ENCODE measurements around the gene MBP.

Gene MBP

DNA sequence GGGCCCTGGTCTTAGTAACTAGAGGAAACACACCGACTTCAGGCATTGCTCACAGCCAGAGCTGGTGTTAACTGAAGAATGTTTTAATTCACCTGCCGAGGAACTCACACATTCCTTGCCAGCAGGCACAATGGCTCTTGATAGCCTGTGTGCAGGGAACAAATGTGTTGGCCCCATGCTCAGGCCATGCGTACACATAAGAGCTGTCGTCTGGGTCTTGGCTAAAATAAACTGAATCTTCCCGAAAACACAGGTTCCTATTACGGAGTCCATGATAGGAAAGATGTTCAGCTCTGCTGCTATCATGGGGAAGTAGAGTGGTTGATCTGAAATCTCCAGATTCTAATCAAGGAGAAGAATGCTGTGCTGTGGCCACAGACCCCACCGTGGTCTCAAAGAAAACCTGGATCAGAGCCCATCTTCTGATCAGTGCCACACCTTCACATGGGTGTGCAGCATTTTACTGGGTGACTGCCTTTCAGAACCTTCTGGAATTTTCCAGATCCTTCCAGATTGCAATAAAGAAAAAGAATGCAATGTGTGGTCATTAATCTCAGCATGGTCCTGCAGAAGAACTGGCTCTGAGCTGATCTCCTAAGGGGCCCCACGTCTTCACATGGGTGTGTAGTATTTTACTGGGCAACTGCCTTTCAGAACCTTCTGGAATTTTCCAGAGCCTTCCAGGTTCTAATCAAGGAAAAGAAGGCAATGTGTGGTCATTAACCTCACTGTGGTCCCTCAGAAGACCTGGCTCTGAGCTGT, 17.2 kb downstream of the MBP start:
- Histone ChIP-seq H3K36me3 (ENCODE audit: insufficient read depth, low read length) (no peaks in the 10 kb centered on the region), H3K9ac (ENCODE audit: insufficient read length) (no peak overlapping the region), H3K27ac (no peak overlapping the region), H3K4me3 (no peak overlapping the region), H3K9me3 (ENCODE audit: low read depth, low read length) (no peaks in the 10 kb centered on the region)
- no peak for DNase-seq (ENCODE audit: low read depth, low spot score)
- TF ChIP-seq POLR2AphosphoS5 (IDR thresholded peaks at IDR 0.05; ENCODE audit: borderline replicate concordance, low read depth, low read length) = no peak
- no peak for TF ChIP-seq FOXP2 (optimal IDR thresholded peaks at IDR 0.05; ENCODE audit: control extremely low read depth, extremely low read length, insufficient read depth)
- no peak for TF ChIP-seq EZH2 (IDR thresholded peaks at IDR 0.05)

DNA sequence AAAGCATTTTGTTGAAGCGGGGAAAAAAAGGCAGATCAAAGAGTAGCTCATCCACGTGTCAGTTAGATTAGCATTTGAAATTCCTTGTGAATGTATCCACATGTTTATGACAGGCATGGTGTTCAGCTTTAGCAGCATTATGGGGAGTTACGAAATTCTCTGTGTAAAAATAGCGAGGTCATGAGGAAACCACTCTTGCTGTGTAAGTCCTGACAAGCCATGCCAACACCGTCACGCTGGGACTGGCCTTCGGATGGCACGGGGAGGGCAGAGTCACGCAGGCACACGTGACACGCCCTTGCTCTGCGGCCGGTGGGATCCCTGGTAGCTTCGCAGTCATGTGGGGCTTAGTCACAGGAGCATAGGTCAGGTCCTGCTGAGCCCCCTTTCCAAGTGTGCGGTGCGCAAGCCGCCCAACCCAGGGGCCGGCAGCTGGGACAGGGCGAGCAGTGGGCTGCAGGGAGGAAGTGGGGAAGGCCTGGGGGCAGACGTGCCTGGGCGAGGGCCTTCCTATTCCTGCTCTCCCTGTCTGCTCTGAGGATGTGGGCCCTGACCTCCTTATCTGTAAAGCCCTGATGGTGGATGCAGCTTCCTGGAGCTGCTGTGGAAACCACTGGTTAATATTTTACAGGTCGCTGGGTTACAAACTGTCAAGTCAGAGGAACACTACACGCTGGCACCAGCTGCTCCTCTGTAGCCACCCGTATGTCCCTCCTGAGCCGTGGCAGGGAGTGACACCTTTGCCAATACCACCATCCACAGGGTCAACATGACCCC, 18.0 kb downstream of the MBP start:
- DNase-seq (ENCODE audit: low read depth, low spot score) = no peak
- H3K4me3 ChIP-seq = no peak overlapping the region
- H3K9ac ChIP-seq (ENCODE audit: insufficient read length) = no peak overlapping the region
- TF ChIP-seq POLR2AphosphoS5 (IDR thresholded peaks at IDR 0.05; ENCODE audit: borderline replicate concordance, low read depth, low read length) (no peak), FOXP2 (optimal IDR thresholded peaks at IDR 0.05; ENCODE audit: control extremely low read depth, extremely low read length, insufficient read depth) (no peak), EZH2 (IDR thresholded peaks at IDR 0.05) (no peak)
- H3K9me3 ChIP-seq (ENCODE audit: low read depth, low read length) = no peaks in the 10 kb centered on the region
- H3K36me3 ChIP-seq (ENCODE audit: insufficient read depth, low read length) = no peaks in the 10 kb centered on the region
- no peak overlapping the region for H3K27ac ChIP-seq

DNA sequence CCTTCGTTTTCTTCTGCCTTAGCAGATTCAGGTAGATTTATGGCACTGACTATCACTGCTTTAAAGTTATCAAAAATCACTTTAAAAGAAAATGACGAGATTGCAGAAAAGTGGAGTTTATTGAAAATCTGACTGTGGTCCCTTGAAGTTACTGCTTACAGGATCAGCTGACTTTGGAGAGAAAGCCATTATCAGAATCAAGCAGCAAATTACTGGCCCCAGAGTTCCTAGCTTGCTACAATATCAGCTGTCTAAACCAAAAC, 18.5 kb downstream of the MBP start:
- H3K27ac ChIP-seq = no peak overlapping the region
- TF ChIP-seq EZH2 (IDR thresholded peaks at IDR 0.05) (no peak), FOXP2 (optimal IDR thresholded peaks at IDR 0.05; ENCODE audit: control extremely low read depth, extremely low read length, insufficient read depth) (no peak), POLR2AphosphoS5 (IDR thresholded peaks at IDR 0.05; ENCODE audit: borderline replicate concordance, low read depth, low read length) (no peak)
- H3K9me3 ChIP-seq (ENCODE audit: low read depth, low read length) = no peaks in the 10 kb centered on the region
- no peaks in the 10 kb centered on the region for H3K36me3 ChIP-seq (ENCODE audit: insufficient read depth, low read length)
- no peak overlapping the region for H3K4me3 ChIP-seq
- H3K9ac ChIP-seq (ENCODE audit: insufficient read length) = no peak overlapping the region
- no peak for DNase-seq (ENCODE audit: low read depth, low spot score)

DNA sequence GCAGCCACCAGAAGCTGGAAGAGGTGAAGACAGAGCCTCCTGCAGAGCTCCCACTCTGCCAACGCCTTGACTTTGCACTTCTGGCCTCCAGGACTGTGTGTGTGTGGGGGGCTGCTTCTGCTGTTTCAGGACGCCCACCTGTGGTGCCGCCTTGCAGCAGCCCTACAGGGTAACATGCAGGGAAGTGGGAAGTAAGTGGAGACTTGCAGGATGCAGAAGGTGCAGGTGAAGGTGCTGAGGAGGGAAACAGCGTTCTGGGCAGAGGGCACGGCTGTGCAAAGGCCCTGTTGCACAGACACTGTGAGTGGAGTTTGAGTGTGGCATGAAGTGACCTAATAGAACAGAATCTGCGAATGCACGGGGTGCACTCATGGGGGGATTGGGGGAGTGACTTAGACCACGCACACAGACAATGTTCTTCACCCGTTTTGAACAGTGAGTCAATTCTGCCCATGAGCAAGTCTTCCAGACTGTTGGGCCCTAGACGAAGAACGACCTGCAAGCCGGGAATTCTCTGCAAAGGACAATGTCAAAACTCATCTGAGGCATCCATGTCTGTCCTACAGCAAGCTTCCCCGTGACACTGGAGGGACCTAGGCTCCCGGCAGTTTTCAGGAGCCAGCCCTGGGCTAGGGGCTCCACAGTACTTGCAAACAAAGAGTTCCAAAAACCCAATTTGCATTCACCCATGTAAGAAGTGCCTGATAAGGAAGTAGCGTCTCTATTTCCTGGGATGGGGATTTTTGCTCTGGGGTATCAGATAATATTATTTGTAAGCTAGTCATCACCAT, 19.0 kb downstream of the MBP start:
- no peak overlapping the region for H3K4me3 ChIP-seq
- DNase-seq (ENCODE audit: low read depth, low spot score) = no peak
- H3K9me3 ChIP-seq (ENCODE audit: low read depth, low read length) = no peaks in the 10 kb centered on the region
- H3K9ac ChIP-seq (ENCODE audit: insufficient read length) = no peak overlapping the region
- TF ChIP-seq EZH2 (IDR thresholded peaks at IDR 0.05) (no peak), FOXP2 (optimal IDR thresholded peaks at IDR 0.05; ENCODE audit: control extremely low read depth, extremely low read length, insufficient read depth) (no peak), POLR2AphosphoS5 (IDR thresholded peaks at IDR 0.05; ENCODE audit: borderline replicate concordance, low read depth, low read length) (no peak)
- H3K27ac ChIP-seq = no peak overlapping the region
- no peaks in the 10 kb centered on the region for H3K36me3 ChIP-seq (ENCODE audit: insufficient read depth, low read length)

DNA sequence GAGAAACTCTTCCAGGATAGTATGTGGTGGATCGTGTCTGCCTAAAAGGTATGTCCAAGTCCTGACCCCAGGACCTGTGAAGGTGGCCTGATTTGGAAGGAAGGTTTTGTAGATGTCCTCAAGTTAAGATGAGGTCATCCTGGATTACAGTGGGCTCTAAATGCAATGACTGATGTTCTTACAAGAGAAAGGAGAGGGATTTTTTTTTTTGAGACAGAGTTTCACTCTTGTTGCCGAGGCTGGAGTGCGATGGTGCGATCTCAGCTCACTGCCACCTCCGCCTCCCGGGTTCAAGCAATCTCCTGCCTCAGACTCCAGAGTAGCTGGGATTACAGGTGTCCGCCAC, 19.9 kb downstream of the MBP start:
- H3K9me3 ChIP-seq (ENCODE audit: low read depth, low read length) = no peaks in the 10 kb centered on the region
- H3K27ac ChIP-seq = no peak overlapping the region
- TF ChIP-seq EZH2 (IDR thresholded peaks at IDR 0.05) (no peak), FOXP2 (optimal IDR thresholded peaks at IDR 0.05; ENCODE audit: control extremely low read depth, extremely low read length, insufficient read depth) (no peak), POLR2AphosphoS5 (IDR thresholded peaks at IDR 0.05; ENCODE audit: borderline replicate concordance, low read depth, low read length) (no peak)
- H3K36me3 ChIP-seq (ENCODE audit: insufficient read depth, low read length) = no peaks in the 10 kb centered on the region
- DNase-seq (ENCODE audit: low read depth, low spot score) = no peak
- no peak overlapping the region for H3K4me3 ChIP-seq
- no peak overlapping the region for H3K9ac ChIP-seq (ENCODE audit: insufficient read length)

DNA sequence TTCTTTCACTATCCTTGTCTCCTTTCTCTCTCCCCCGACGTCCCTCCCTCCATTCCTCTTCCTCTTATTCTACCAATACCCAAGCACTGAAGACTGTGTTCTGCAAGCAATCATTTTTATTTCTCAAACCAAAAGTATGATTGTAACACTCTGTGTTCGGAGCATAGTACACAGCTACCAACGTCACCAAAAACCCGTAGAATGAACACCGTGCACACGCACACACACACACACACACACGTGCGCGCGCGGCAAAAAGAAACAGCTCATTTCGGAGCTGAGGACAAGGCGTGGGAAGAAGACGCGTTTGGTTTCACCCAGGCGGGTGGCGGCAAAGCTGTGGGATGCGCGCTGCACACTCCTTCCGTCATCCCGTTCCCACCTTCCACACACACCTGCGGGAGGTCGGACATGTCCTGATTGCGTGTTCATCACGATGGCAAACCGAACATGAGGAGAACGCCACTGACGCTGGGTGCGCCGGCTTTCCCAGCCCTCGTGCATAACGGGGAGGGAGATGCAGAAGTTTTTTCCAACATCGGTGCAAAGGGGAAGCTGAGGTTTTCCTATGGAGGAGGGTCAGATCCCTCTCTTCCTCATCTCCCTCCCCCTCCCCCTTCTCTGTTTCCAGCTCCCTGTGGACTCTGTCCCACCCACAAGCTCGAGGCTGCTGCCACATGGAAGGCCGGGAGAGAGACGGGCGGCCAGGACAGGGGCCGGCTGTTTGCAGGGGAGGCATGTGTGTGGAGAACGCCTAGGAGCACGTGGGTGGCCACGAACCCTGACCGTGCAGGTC, 20.4 kb downstream of the MBP start:
- H3K9me3 ChIP-seq (ENCODE audit: low read depth, low read length) = no peaks in the 10 kb centered on the region
- no peak overlapping the region for H3K27ac ChIP-seq
- no peak overlapping the region for H3K9ac ChIP-seq (ENCODE audit: insufficient read length)
- no peak for DNase-seq (ENCODE audit: low read depth, low spot score)
- no peaks in the 10 kb centered on the region for H3K36me3 ChIP-seq (ENCODE audit: insufficient read depth, low read length)
- no peak for TF ChIP-seq EZH2 (IDR thresholded peaks at IDR 0.05)
- TF ChIP-seq FOXP2 (optimal IDR thresholded peaks at IDR 0.05; ENCODE audit: control extremely low read depth, extremely low read length, insufficient read depth) = no peak
- no peak for TF ChIP-seq POLR2AphosphoS5 (IDR thresholded peaks at IDR 0.05; ENCODE audit: borderline replicate concordance, low read depth, low read length)
- no peak overlapping the region for H3K4me3 ChIP-seq

DNA sequence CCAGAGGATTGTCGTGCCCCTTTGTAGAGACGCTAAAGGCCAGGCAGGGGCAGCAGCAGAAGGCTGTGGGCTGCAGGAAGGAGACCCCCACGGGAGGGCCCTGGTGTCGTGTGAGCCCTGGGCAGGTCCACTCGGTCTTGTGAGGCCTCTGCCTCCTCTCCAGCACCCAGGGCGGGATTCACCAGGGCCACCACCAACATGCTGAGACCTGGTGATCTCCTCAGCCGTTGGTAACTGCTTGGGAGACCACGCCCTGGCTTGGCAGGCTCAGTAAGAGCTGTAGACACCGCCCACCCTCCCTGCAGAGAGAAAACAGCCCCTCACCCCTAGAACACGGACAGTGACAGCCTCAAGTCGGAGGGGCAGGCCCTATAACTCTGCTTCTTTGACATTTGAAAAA, 21.1 kb downstream of the MBP start:
- no peak for DNase-seq (ENCODE audit: low read depth, low spot score)
- Histone ChIP-seq H3K36me3 (ENCODE audit: insufficient read depth, low read length) (no peaks in the 10 kb centered on the region), H3K27ac (no peak overlapping the region), H3K4me3 (no peak overlapping the region), H3K9me3 (ENCODE audit: low read depth, low read length) (no peaks in the 10 kb centered on the region), H3K9ac (ENCODE audit: insufficient read length) (no peak overlapping the region)
- no peak for TF ChIP-seq EZH2 (IDR thresholded peaks at IDR 0.05)
- TF ChIP-seq POLR2AphosphoS5 (IDR thresholded peaks at IDR 0.05; ENCODE audit: borderline replicate concordance, low read depth, low read length) = no peak
- no peak for TF ChIP-seq FOXP2 (optimal IDR thresholded peaks at IDR 0.05; ENCODE audit: control extremely low read depth, extremely low read length, insufficient read depth)

DNA sequence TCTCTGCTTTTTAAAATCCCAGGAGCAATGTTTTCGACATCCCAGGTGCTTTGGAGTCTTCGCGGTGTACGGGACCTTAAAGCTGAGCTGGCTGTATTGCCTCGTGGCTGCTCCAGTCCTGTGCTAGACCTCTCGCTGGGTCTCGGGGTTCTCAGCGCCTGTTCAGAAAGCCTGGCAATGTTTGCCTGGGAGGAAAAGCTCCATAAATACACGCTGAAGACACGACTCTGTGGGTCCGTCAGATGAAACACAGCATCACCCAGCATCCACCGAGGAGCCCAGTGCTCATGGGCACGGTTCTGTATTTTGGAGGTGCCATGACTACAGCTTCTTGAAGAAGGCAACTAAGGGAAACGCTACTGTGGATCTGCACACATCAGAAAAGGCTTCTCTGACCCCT, 21.6 kb downstream of the MBP start:
- Histone ChIP-seq H3K4me3 (no peak overlapping the region), H3K9ac (ENCODE audit: insufficient read length) (no peak overlapping the region), H3K36me3 (ENCODE audit: insufficient read depth, low read length) (no peaks in the 10 kb centered on the region), H3K27ac (no peak overlapping the region), H3K9me3 (ENCODE audit: low read depth, low read length) (no peaks in the 10 kb centered on the region)
- DNase-seq (ENCODE audit: low read depth, low spot score) = no peak
- TF ChIP-seq EZH2 (IDR thresholded peaks at IDR 0.05) (no peak), POLR2AphosphoS5 (IDR thresholded peaks at IDR 0.05; ENCODE audit: borderline replicate concordance, low read depth, low read length) (no peak), FOXP2 (optimal IDR thresholded peaks at IDR 0.05; ENCODE audit: control extremely low read depth, extremely low read length, insufficient read depth) (no peak)
